Heart left ventricle (tissue), 16 donors: Measurements from ENCODE around the gene SERINC5. TPM values are rescaled to one million over a fixed set of nuclear protein-coding genes. Genes with fewer than 3 reads are reported as not detected.
A peak's percentile ranks its signal among the peaks of the same experiment; 100 is the strongest.

ENCODE experiments used
- ATAC-seq, 4 donors: fragments of 200-7000 bp; cut with Tn5 transposase; one replicate each; pipeline ENCODE4 v1.9.1; 2020 to 2022; ENCODE audit warnings: moderate library complexity in 4 of 4, mild to moderate bottlenecking in 3 of 4, moderate number of reproducible peaks in 1 of 4
- DNase-seq, 5 donors: peaks; one replicate each; pipeline ENCODE4 v3.0.0-alpha.2; 2020
- H3K27ac ChIP-seq, 12 donors: fragments of 200-600 bp; sonication (generic) in 4 of 12; one replicate each; pipeline versions ENCODE4 v1.5.0 to v1.8.0; 2016 to 2022; ENCODE audit warnings: mild to moderate bottlenecking in 2 of 12
- H3K27me3 ChIP-seq, 9 donors: fragments of 200-600 bp; sonication (generic) in 2 of 9; one replicate each; pipeline versions ENCODE4 v1.5.1 to v1.8.0; 2016 to 2022; ENCODE audit warnings: mild to moderate bottlenecking in 3 of 9
- H3K36me3 ChIP-seq, 9 donors: fragments of 200-600 bp; sonication (generic) in 2 of 9; one replicate each; pipeline versions ENCODE4 v1.5.0 to v1.8.0; 2018 to 2022; ENCODE audit warnings: mild to moderate bottlenecking in 2 of 9
- H3K4me1 ChIP-seq, 12 donors: fragments of 200-600 bp; sonication (generic) in 4 of 12; one replicate each; pipeline versions ENCODE4 v1.5.0 to v1.8.0; 2016 to 2022; ENCODE audit warnings: mild to moderate bottlenecking in 3 of 12
- H3K4me3 ChIP-seq, 12 donors: fragments of 200-600 bp; sonication (generic) in 4 of 12; one replicate each; pipeline versions ENCODE4 v1.5.0 to v1.8.0; 2017 to 2022; ENCODE audit warnings: mild to moderate bottlenecking in 9 of 12, moderate library complexity in 4 of 12
- H3K9me3 ChIP-seq, 12 donors: fragments of 200-600 bp; sonication (generic) in 4 of 12; one replicate each; pipeline versions ENCODE4 v1.5.0 to v1.8.0; 2016 to 2022; ENCODE audit warnings: mild to moderate bottlenecking in 1 of 12
- POLR2A ChIP-seq, 2 donors: fragments of 450-650 bp; IDR thresholded peaks; one replicate each; pipeline ENCODE4 v1.6.1; 2017; ENCODE audit warnings: antibody characterized with exemption in 2 of 2, mild to moderate bottlenecking in 2 of 2, moderate library complexity in 2 of 2
- WGBS, 4 donors: extraction: QIAGEN DNeasy Blood & Tissue Kit in 2 of 4; methylation state at CpG; one replicate each; pipeline versions ENCODE4 v1.1.5 to v1.1.7; 2013 to 2018; 5-methylcytosine and 5-hydroxymethylcytosine counted together
- intact Hi-C, 10 donors: fragments of 100-400 bp; cut with DNase I; formaldehyde crosslinking; loops; one replicate each; pipeline versions ENCODE4 v1.11.1 to v1.14.2; 2022
- polyA plus RNA-seq, 2 donors: library from polyadenylated mRNA; stranded (reverse); fragments of 200-250 nt; gene quantifications; one replicate each; pipeline ENCODE4 v1.2.3, GENCODE V29; 2013
- total RNA-seq, 9 donors: library from RNA; depleted of rRNA in 2 of 9; stranded (reverse); fragments of >200 nt in 2 of 9; fragmentation: NEBNext Ultra II Directional in 3 of 9; extraction: Animal tissue kit (Norgen Biotek cat#: 25700) in 3 of 9; gene quantifications; one replicate each; pipeline versions ENCODE4 v1.1.0 to v1.2.4, GENCODE V29; 2016 to 2023
- TF ChIP-seq, protein P1 (sequence below), 12 donors: fragments of 200-600 bp; sonication (generic) in 4 of 12; IDR thresholded peaks; one replicate each; pipeline versions ENCODE4 v1.5.0 to v1.8.0; 2018 to 2022; ENCODE audit warnings: antibody characterized with exemption in 12 of 12, mild to moderate bottlenecking in 5 of 12
- donor health status: ischemic (EF 13 %, LVEDD 7.1; RV severe dilation, severe dysfunction).
- donor health status: healthy with polysubstance abuse.
- donor health status: DM: no; HTN: yes; CAD: no.
- donor health status: DM: no; HTN: no; CAD: no.
- donor health status: ischemic (EF 25% LVEDD 6.9; RV normal size, moderate dysfunction).
- donor health status: ischemic (EF 25% LVEDD 5.7; RV mildly dilated, moderate dysfunction).
- donor health status: healthy.
- donor health status: DM: yes; HTN: yes; CAD: no.
- donor health status: ischemic (EF 35%, LVEDD 5.7; RV mildly dilated, moderate dysfunction).
- donor health status: nonischemic (EF 11% LVEDD 7.7; RV severe dilation, severe dysfunction).
- donor health status: DM: yes; HTN: yes; CAD: no.
- donor health status: PGD.
- donor health status: ischemic (EF 29% LVEDD 5.4; RV normal size, mild dysfunction).
- donor health status: nonischemic (EF 23%, LVEDD 6.1; RV moderate dilation, normal function).

SERINC5 gene
- total and polyA plus RNA-seq, 11 donors, result 3.2 to 25.9 (median 13.5) TPM

DNA sequence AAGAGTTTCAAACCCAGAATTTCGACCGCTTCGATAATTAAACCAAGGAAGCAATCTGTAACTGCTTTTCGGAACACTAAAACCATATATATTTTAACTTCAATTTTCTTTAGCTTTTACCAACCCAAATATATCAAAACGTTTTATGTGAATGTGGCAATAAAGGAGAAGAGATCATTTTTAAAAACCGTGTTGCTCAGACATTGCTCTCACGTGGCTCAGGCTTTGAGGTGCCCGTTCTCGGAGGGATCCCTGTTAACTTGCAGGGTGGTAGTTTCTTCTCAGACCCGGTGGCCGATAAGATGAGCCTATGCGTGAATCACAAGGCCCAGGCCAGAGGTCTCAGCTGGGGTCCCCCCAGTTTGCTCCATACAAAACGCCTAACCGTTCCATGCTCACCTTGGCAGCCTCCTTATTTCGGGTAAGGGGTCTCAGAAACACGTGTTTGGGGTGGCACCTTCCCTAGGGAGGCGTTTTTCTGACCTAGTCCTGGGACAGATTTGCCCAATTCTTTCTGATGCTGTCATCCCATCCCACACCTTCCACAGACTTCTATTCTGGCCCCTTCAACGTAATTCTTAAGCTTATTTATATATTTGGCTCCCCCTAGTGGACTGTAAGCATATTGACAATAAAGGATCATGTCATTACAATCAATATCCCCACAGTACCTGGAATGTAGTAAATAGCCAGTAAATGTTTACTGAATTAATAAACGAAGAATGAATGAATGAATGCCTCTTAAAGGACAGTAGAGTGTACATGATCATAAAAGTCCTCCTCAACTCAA, 172.6 kb downstream of the SERINC5 start:
- Histone ChIP-seq H3K4me3 (peak overlapping the region in 11 of 12 donors; percentile 2 to 49 (median 42)), H3K4me1 (peaks cover 0 to 23% (median 11%) of the 10 kb centered on the region in 12 donors), H3K27ac (peak overlapping the region in 11 of 12 donors; percentile 40 to 80 (median 64)), H3K36me3 (peaks cover 0 to 27% (median 0%) of the 10 kb centered on the region in 9 donors), H3K27me3 (no peaks in the 10 kb centered on the region), H3K9me3 (no peaks in the 10 kb centered on the region)
- WGBS, 4 donors, result 23 to 34% (median 30%) methylated on average over 19 of the region's 19 CpGs
- peak; percentile 54 to 85 (median 82) for ATAC-seq
- intact Hi-C loops, result loop anchor here (2.0 to 10.0 kb wide), 14 partner anchors 86 to 1061 kb away; partner anchors contain the start of gene MTX3 (in 1 of the 10)
- DNase-seq, result peak in 2 of 5 donors; percentile 23 to 34
- no peak for TF ChIP-seq POLR2A (IDR thresholded peaks at IDR 0.05)
- TF ChIP-seq, protein P1, sequence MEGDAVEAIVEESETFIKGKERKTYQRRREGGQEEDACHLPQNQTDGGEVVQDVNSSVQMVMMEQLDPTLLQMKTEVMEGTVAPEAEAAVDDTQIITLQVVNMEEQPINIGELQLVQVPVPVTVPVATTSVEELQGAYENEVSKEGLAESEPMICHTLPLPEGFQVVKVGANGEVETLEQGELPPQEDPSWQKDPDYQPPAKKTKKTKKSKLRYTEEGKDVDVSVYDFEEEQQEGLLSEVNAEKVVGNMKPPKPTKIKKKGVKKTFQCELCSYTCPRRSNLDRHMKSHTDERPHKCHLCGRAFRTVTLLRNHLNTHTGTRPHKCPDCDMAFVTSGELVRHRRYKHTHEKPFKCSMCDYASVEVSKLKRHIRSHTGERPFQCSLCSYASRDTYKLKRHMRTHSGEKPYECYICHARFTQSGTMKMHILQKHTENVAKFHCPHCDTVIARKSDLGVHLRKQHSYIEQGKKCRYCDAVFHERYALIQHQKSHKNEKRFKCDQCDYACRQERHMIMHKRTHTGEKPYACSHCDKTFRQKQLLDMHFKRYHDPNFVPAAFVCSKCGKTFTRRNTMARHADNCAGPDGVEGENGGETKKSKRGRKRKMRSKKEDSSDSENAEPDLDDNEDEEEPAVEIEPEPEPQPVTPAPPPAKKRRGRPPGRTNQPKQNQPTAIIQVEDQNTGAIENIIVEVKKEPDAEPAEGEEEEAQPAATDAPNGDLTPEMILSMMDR (IDR thresholded peaks at IDR 0.05), result peak; percentile 63 to 89 (median 74)

DNA sequence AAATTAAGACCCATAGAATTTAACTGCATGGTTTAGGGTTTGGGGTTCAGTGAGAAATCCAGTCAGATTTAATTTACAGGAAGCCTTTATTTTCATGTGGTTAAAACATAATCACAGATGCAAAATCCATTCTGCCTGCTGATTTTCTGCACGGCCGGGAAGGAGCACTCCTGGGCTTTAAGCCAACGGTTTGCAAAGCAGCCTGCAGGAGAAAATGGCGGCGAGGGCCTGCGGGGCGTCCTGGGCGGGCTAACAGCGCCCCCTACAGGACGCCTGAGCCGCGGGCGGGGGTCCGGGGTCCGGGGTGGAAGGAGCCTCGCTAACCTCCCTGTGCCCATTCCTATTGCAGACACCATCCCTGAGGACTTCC, 173.1 kb downstream of the SERINC5 start:
- Histone ChIP-seq H3K27ac (peak overlapping the region in 11 of 12 donors; percentile 40 to 80 (median 64)), H3K4me3 (peak overlapping the region in 11 of 12 donors; percentile 2 to 49 (median 42)), H3K9me3 (no peaks in the 10 kb centered on the region), H3K27me3 (no peaks in the 10 kb centered on the region), H3K36me3 (peaks cover 0 to 33% (median 0%) of the 10 kb centered on the region in 9 donors), H3K4me1 (peaks cover 0 to 24% (median 11%) of the 10 kb centered on the region in 12 donors)
- 1 to 5% (median 4%) methylated on average over 16 of the region's 16 CpGs for WGBS, 4 donors
- DNase-seq, result peak; percentile 80 to 88 (median 83)
- TF ChIP-seq, protein P1 (IDR thresholded peaks at IDR 0.05), result peak; percentile 88 to 99 (median 98)
- TF ChIP-seq POLR2A (IDR thresholded peaks at IDR 0.05), result no peak
- intact Hi-C loops, result loop anchor here (2.0 to 10.0 kb wide), 14 partner anchors 85 to 1060 kb away; partner anchors contain the start of gene MTX3 (in 1 of the 10)
- peak; percentile 44 to 89 (median 80) for ATAC-seq

DNA sequence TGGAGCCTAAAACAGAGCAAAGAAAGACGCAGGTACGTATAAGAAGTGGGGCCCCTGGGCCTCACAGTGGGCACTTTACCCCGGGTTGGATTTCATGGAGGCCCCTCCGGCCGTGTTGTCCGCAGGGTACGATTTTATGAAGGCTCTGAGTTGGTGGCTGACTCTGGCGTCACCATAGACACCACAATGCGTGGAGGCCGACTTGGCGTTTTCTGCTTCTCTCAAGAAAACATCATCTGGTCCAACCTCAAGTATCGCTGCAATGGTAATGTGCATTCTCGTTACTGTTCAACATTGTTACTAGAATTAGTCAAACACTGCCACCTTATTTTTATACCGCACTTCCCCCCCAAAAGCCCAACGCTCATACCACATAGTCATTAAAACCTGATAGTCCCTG, 173.6 kb downstream of the SERINC5 start:
- peak overlapping the region in 7 of 12 donors; percentile 41 to 49 (median 44) for H3K4me3 ChIP-seq
- H3K27ac ChIP-seq, result peak overlapping the region in 8 of 12 donors; percentile 7 to 80 (median 64)
- H3K4me1 ChIP-seq, result peaks cover 0 to 28% (median 11%) of the 10 kb centered on the region in 12 donors
- ATAC-seq (no peak), DNase-seq (no peak)
- H3K27me3 ChIP-seq, result no peaks in the 10 kb centered on the region
- WGBS, 4 donors, result 86 to 90% (median 89%) methylated on average over 15 of the region's 15 CpGs
- peaks cover 0 to 34% (median under 1%) of the 10 kb centered on the region in 9 donors for H3K36me3 ChIP-seq
- H3K9me3 ChIP-seq, result no peaks in the 10 kb centered on the region
- intact Hi-C loops, result loop anchor here (2.0 to 10.0 kb wide), 14 partner anchors 85 to 1060 kb away; partner anchors contain the start of gene MTX3 (in 1 of the 10)
- no peak for TF ChIP-seq POLR2A (IDR thresholded peaks at IDR 0.05)
- TF ChIP-seq, protein P1 (IDR thresholded peaks at IDR 0.05), result no peak

DNA sequence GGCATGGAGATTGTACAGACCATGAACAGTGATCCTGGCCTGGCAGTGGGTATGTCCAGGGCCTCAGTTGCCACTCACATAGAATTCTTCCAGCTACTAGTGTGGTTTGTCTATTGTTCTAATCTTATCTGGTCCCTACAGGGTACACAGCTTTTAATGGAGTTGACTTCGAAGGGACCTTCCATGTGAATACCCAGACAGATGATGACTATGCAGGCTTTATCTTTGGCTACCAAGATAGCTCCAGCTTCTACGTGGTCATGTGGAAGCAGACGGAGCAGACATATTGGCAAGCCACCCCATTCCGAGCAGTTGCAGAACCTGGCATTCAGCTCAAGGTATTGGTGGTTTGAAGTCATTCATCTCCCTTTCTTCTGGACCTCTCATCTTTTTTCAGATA, 176.9 kb downstream of the SERINC5 start:
- H3K9me3 ChIP-seq, result no peaks in the 10 kb centered on the region
- intact Hi-C loops, result loop anchor here in 2 of 10 donors (10.0 kb wide), 2 partner anchors 114 to 844 kb away; partner anchors contain the start of gene JMY (in 1 of the 2)
- ATAC-seq (no peak), DNase-seq (no peak)
- H3K36me3 ChIP-seq, result peaks cover 0 to 59% (median 5%) of the 10 kb centered on the region in 9 donors
- no peak for TF ChIP-seq POLR2A (IDR thresholded peaks at IDR 0.05)
- TF ChIP-seq, protein P1 (IDR thresholded peaks at IDR 0.05), result no peak
- 47 to 65% (median 64%) methylated on average over 4 of the region's 4 CpGs for WGBS, 4 donors
- no peak overlapping the region for H3K4me3 ChIP-seq
- peaks cover 0 to 35% (median 11%) of the 10 kb centered on the region in 12 donors for H3K4me1 ChIP-seq
- no peaks in the 10 kb centered on the region for H3K27me3 ChIP-seq
- no peak overlapping the region for H3K27ac ChIP-seq
